Neural cell (in vitro differentiated cells): Measurements from ENCODE around the gene PLEKHG3. TPM values are rescaled to one million over a fixed set of nuclear protein-coding genes. Genes with fewer than 3 reads are reported as not detected.

Experiments
- H2AFZ ChIP-seq: fragments of 200-600, 300-800 bp; sonication (generic), shearing (Covaris generic); 2 replicates; pipeline ENCODE4 v1.6.0; 2014; ENCODE audit warnings: low read depth, mild to moderate bottlenecking, antibody characterized with exemption, low read length, moderate library complexity
- H3F3A ChIP-seq: fragments of 200-600 bp; shearing (Covaris generic); 2 replicates; pipeline ENCODE4 v1.6.1; 2016; ENCODE audit warnings: mild to moderate bottlenecking, moderate library complexity, mixed read lengths, antibody characterized with exemption, low read length; ENCODE audit not compliant: insufficient read depth, poor library complexity, severe bottlenecking
- H3K27ac ChIP-seq: fragments of 200-600, 300-800 bp; sonication (generic), shearing (Covaris generic); 2 replicates; pipeline ENCODE4 v1.5.1; 2014; ENCODE audit warnings: mild to moderate bottlenecking, low read length, moderate library complexity
- H3K27me3 ChIP-seq: fragments of 300-800, 200-600 bp; sonication (generic), shearing (Covaris generic); 2 replicates; pipeline ENCODE4 v1.6.0; 2014; ENCODE audit warnings: mild to moderate bottlenecking, low read depth, low read length, moderate library complexity; ENCODE audit not compliant: insufficient read depth
- H3K36me3 ChIP-seq: fragments of 300-800, 200-600 bp; sonication (generic), shearing (Covaris generic); 2 replicates; pipeline ENCODE4 v1.5.1; 2014; ENCODE audit warnings: mild to moderate bottlenecking, antibody characterized with exemption, low read length, moderate library complexity; ENCODE audit not compliant: insufficient read depth
- H3K4me2 ChIP-seq: fragments of 300-800, 200-600 bp; sonication (generic), shearing (Covaris generic); 2 replicates; pipeline ENCODE4 v1.6.0; 2014; ENCODE audit warnings: mild to moderate bottlenecking, low read length
- H3K4me3 ChIP-seq: fragments of 300-800, 200-600 bp; sonication (generic), shearing (Covaris generic); 2 replicates; pipeline ENCODE4 v1.5.1; 2014; ENCODE audit warnings: mild to moderate bottlenecking, low read length, moderate library complexity
- H3K79me2 ChIP-seq: fragments of 200-600 bp; shearing (Covaris generic); replicated peaks from 2 replicates; pipeline ENCODE4 v1.6.0; 2014; ENCODE audit warnings: mild to moderate bottlenecking, low read length, moderate library complexity; ENCODE audit not compliant: insufficient read depth
- H3K9ac ChIP-seq: fragments of 300-800, 200-600 bp; sonication (generic), shearing (Covaris generic); 2 replicates; pipeline ENCODE4 v1.6.1; 2016; ENCODE audit warnings: mild to moderate bottlenecking, low read length, mixed read lengths
- H3K9me2 ChIP-seq: fragments of 200-600 bp; shearing (Covaris generic); 2 replicates; pipeline ENCODE4 v1.6.1; 2016; ENCODE audit warnings: mild to moderate bottlenecking, low read length, mixed read lengths; ENCODE audit not compliant: insufficient read depth
- H3K9me3 ChIP-seq: fragments of 200-600, 300-800 bp; sonication (generic), shearing (Covaris generic); 2 replicates; pipeline ENCODE4 v1.6.1; 2016; ENCODE audit warnings: mild to moderate bottlenecking, mixed run types, low read length, moderate library complexity, mixed read lengths
- H4K20me1 ChIP-seq: fragments of 200-600 bp; shearing (Covaris generic); 2 replicates; pipeline ENCODE4 v1.6.1; 2016; ENCODE audit warnings: mild to moderate bottlenecking, mixed run types; ENCODE audit not compliant: insufficient read depth
- CTCF ChIP-seq: fragments of 450-650 bp; IDR thresholded peaks from 2 replicates; pipeline ENCODE4 v1.5.1; 2014; ENCODE audit warnings: antibody characterized with exemption, mild to moderate bottlenecking, moderate library complexity; ENCODE audit not compliant: poor library complexity, severe bottlenecking
- EP300 ChIP-seq: fragments of 450-650 bp; conservative IDR thresholded peaks from 2 replicates; pipeline ENCODE4 v1.6.1; 2014; ENCODE audit warnings: antibody characterized with exemption, mild to moderate bottlenecking, moderate library complexity; ENCODE audit not compliant: poor library complexity, severe bottlenecking
- EZH2 ChIP-seq: fragments of 200-600, 300-800 bp; shearing (Covaris generic), sonication (generic); IDR thresholded peaks from 2 replicates; pipeline ENCODE4 v1.6.1; 2014; ENCODE audit warnings: antibody characterized with exemption, low read length, borderline replicate concordance, mild to moderate bottlenecking; ENCODE audit not compliant: insufficient read depth, poor library complexity, severe bottlenecking
- MXI1 ChIP-seq: fragments of 450-650 bp; conservative IDR thresholded peaks from 2 replicates; pipeline ENCODE4 v1.6.1; 2014; ENCODE audit warnings: antibody characterized with exemption, mild to moderate bottlenecking; ENCODE audit not compliant: poor library complexity, severe bottlenecking
- RAD21 ChIP-seq: fragments of 450-650 bp; conservative IDR thresholded peaks from 2 replicates; pipeline ENCODE4 v1.6.1; 2014; ENCODE audit warnings: antibody characterized with exemption, mild to moderate bottlenecking, moderate library complexity
- SMC3 ChIP-seq: fragments of 450-650 bp; conservative IDR thresholded peaks from 2 replicates; pipeline ENCODE4 v1.6.1; 2014; ENCODE audit warnings: antibody characterized with exemption, mild to moderate bottlenecking, moderate library complexity; ENCODE audit not compliant: poor library complexity
- TAF1 ChIP-seq: IDR thresholded peaks from 2 replicates; pipeline ENCODE4 v1.6.1; 2012; ENCODE audit warnings: low read depth
- polyA plus RNA-seq: library from polyadenylated mRNA; depleted of rRNA; stranded (reverse); fragments of >200 nt; gene quantifications from 2 replicates; pipeline ENCODE4 v1.2.3, GENCODE V29; 2014
- TF ChIP-seq, protein P1 (sequence below): IDR thresholded peaks from 2 replicates; pipeline ENCODE4 v1.6.1; 2012; ENCODE audit warnings: borderline replicate concordance

The PLEKHG3 gene
- polyA plus RNA-seq, 1 donor from 2014 or later = 15.8 TPM

- Histone ChIP-seq H3K4me2 (no peak overlapping the region), H3K27me3 (no peaks in the 10 kb centered on the region), H3K36me3 (no peaks in the 10 kb centered on the region), H3K27ac (no peak overlapping the region), H3K4me3 (no peak overlapping the region), H4K20me1 (no peaks in the 10 kb centered on the region), H3K79me2 (no peaks in the 10 kb centered on the region), H3F3A (no peaks in the 10 kb centered on the region), H3K9ac (no peak overlapping the region), H2AFZ (no peak overlapping the region), H3K9me3 (no peaks in the 10 kb centered on the region), H3K9me2 (no peaks in the 10 kb centered on the region)
- TF ChIP-seq CTCF (no peak), TAF1 (no peak), SMC3 (no peak), EZH2 (no peak), RAD21 (no peak), EP300 (no peak), MXI1 (no peak)
- TF ChIP-seq, protein P1, sequence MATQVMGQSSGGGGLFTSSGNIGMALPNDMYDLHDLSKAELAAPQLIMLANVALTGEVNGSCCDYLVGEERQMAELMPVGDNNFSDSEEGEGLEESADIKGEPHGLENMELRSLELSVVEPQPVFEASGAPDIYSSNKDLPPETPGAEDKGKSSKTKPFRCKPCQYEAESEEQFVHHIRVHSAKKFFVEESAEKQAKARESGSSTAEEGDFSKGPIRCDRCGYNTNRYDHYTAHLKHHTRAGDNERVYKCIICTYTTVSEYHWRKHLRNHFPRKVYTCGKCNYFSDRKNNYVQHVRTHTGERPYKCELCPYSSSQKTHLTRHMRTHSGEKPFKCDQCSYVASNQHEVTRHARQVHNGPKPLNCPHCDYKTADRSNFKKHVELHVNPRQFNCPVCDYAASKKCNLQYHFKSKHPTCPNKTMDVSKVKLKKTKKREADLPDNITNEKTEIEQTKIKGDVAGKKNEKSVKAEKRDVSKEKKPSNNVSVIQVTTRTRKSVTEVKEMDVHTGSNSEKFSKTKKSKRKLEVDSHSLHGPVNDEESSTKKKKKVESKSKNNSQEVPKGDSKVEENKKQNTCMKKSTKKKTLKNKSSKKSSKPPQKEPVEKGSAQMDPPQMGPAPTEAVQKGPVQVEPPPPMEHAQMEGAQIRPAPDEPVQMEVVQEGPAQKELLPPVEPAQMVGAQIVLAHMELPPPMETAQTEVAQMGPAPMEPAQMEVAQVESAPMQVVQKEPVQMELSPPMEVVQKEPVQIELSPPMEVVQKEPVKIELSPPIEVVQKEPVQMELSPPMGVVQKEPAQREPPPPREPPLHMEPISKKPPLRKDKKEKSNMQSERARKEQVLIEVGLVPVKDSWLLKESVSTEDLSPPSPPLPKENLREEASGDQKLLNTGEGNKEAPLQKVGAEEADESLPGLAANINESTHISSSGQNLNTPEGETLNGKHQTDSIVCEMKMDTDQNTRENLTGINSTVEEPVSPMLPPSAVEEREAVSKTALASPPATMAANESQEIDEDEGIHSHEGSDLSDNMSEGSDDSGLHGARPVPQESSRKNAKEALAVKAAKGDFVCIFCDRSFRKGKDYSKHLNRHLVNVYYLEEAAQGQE = no peak
Observed at GRCh38 chr14:64796369-64796768, 92.1 kb downstream of the PLEKHG3 start.

GRCh38 chr14:64799555-64799954 lies 95.3 kb downstream of the PLEKHG3 start:
- no peak for TF ChIP-seq SMC3
- TF ChIP-seq, protein P1 = no peak
- no peak for TF ChIP-seq CTCF
- no peak for TF ChIP-seq TAF1
- TF ChIP-seq EZH2 = no peak
- TF ChIP-seq RAD21 = no peak
- H3K27me3 ChIP-seq = no peaks in the 10 kb centered on the region

More at GRCh38 chr14:64799555-64799954, 95.3 kb downstream of the PLEKHG3 start:
- H4K20me1 ChIP-seq = no peaks in the 10 kb centered on the region
- no peak overlapping the region for H3K4me2 ChIP-seq
- no peak overlapping the region for H3K27ac ChIP-seq
- no peaks in the 10 kb centered on the region for H3K9me2 ChIP-seq
- H3K4me3 ChIP-seq = no peak overlapping the region
- H3K9ac ChIP-seq = no peak overlapping the region
- H2AFZ ChIP-seq = no peak overlapping the region
- H3K79me2 ChIP-seq = no peaks in the 10 kb centered on the region
- no peaks in the 10 kb centered on the region for H3K9me3 ChIP-seq
- H3K36me3 ChIP-seq = no peaks in the 10 kb centered on the region
- no peaks in the 10 kb centered on the region for H3F3A ChIP-seq
